ENCODE measurements around the gene PPIE.
"Not testable (repeated sequence)": the region's sequence is repeated elsewhere in the genome, so short reads cannot be mapped to it uniquely, and the experiment has no call there.

The PPIE gene

DNA sequence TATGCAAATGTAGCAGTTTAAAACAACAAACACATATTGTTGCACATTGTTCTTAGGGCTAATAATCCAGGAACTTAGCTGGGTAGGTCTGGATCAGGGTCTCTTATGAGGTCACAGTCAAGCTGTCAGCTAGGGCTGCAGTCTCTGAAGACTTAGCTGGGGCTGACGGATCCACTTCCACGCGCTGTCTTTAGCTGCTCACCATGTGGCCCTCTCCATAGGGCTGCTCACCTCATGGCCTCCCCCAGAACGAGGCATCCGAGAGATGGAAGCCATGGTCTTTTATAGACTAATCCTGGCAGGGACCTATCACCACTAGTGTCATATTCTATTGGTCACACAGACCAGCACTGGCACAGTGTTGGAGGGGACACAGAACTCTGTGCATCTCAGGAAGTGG, 41.1 kb downstream of the PPIE start:
- DNase-seq = no peak

DNA sequence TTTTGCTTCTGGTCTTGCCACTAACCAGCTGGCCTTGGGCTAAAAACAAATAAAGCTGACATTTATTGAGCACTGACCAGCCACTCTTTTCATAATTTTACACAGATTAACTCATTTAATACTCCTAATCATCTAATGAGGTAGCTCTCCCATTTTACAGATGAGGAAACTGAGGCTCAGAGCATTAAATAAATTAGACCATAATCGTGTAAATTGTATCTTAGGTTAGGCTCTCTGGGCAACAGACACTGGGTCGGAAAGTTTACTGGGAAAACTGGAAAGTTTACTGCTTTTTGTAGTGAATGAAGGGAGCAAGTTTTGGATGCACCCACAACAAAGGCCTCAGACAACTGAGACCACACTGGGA, 42.6 kb downstream of the PPIE start:
- DNase-seq = no peak

DNA sequence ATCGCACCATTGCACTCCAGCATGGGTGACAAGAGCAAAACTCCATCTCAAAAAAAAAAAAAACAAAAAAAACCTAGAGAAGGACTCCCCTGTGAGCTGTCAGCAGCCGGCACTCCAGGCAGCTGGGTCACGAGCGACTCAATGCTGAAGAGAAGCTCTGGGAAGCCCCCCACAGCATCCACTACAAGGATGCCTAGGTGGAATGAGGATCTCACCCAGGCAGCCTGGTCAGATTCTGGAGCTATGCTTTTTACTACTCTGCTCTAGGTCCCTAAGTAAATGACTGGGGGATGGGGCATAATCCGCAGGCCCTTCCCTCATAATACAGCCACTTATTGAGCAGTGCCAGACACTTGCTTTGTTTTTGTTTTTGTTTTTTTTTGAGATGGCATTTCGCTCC, 43.4 kb downstream of the PPIE start:
- no peak for DNase-seq

DNA sequence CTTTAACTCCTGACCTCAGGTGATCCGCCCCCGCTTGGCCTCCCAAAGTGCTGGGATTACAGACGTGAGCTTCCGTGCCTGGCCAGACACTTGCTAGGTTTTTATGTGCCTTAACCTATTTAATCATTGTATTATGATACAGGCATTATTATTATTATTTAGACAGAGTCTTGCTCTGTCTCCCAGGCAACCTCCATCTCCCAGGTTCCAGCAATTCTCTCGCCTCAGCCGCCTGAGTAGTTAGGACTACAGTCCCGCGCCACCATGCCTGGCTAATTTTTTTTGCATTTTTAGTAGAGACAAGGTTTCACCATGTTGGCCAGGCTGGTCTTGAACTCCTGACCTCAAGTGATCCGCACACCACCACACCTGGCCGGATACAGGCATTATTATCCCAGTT, 44.0 kb downstream of the PPIE start:
- DNase-seq = not testable (repeated sequence)

DNA sequence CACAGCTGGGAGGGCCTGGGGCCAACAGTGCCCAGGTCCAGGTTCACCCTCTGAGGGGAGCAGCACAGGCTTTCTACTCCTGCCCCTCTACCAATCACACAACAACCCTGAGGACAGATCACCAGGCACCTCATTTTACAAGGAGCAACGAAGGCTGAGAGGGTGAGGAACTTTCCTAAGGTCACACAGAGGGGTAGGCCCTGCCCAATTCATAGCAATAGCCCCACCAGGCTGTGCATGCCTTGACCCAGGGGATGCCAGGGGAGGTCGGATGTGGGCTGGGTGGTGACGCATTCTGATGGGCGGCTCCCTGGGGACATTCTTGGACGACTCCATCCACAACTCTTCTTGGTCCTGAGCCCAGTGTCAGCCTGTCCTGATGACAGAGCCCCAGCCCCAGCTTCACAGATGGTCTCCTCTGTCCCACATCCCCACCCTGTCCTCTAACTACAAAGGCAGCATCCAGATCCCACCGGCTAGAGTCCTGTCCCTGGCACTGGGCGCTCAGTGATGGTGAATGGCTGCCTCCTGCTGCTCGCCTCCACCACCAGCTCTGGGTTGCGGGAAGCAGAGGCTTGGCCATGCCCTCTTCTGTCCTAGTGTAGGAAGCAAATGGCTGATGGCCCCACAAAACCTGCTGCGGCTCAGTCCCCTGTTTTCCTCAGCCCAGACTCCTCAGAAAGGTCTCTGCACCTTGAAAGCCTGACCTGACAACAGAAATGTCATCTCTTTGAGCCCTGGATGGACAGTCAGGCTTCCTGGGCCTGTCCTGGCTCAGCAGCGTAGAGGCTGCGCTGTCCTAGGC, 47.8 kb downstream of the PPIE start:
- DNase-seq = not testable (repeated sequence)

DNA sequence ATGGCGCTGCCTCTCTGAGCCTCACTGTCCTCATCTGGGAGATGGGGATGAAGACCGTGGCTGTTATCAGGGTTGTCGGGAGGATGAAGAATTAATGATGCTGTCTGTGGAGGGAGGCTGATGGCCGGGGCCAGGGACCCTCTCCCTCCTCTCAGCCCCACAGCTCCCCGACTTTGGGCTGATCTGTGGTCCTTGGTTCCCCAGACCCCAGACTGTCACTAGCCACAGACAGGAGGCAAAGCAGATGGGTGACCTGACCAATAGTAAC, 48.4 kb downstream of the PPIE start:
- not testable (repeated sequence) for DNase-seq

DNA sequence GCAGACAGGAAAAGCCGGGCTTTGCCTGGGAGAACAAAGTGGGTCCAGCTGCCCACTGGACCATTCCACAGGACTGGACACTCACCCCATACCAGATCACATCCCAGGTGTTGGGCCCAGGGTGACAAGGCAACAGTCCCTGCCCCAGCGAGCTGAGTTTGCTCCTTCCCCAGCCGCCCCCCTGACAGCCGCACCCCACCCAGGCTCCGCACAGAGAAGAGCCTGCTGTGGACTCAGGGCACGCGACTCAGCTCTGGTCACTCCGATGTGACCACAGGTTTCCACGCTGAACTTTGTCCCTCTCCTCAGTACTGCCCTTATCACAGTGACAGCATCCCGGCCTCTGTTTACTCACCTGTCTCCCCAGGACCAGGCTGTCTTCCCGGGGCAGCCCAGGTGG, 48.8 kb downstream of the PPIE start:
- no peak for DNase-seq

DNA sequence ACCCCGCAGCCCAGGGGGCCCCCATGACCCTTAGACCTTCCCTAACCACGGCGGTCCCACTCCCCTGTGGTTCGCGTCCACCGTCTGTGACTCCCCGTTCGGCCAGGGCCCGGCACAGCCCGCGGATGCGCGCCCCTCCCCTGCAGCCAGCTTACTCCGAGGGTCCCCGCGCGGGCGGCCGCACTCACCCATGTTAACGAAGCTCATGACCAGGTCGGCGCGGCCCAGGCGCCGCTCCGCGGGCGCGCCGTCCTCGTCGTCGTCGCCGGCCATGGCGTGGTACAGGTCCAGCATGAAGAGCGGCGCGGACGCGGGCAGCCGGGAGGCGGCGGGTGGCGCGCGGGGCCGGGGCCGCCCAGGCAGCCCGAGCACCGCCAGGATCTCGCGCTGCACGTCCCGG, 49.3 kb downstream of the PPIE start:
- DNase-seq = not testable (repeated sequence)

DNA sequence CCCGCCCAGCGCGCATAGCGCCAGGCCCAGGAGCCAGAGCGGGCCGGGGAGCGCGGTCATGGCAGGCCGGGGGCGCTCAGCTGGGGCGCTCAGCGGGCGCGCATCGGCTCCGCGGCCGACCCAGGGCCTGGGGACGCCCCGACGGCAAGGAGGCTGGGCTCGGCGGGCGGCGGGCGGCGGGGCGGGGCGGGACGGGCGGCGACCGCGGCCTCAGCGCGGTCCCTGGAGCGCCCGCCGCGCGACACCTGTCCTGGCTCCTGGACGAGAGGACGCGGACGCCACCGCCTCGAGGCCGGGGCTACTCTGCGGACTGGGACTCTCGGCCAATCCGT, 49.7 kb downstream of the PPIE start:
- no peak for DNase-seq

DNA sequence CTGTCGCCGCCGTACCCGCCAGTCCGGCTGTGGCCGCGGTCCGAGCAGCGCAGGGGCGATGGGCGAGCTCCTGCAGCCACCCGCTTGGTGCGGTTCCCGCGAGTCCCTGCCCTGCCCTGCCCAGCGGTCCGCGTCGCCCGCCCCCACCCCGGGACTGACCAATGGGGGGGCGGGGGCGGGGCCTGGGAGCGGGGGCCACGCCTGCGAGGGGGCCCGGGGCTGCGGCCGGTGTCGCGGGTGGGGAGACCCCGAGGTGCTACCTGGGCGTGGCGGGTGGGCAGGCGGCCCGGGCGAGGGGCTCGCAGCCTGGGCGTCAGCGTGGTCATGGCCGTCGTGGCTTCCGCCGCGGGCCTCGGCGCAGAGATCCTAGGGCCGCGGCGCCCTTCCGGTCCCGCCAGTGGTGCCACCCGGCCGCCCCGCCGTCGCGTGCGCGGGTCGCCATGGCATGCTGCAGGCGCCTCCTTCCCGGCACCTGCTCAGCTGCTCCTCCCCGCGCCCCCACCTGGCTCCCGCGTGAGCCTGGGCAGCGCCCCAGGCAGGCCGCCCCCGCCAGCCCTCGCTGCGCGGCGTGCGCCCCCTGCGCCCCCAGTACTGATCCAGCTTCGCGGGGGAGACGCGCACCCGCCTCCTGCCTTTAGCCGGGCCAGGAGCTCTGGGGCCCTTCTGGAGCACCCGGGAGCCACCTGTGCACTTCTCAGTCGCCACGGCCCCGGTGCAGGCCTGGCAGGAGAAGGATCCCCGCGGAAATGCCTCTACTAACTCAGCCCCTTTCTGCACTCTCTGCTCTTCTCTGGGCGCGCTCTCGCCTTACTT, 50.3 kb downstream of the PPIE start, which contains the start of gene BMP8B:
TSS of gene BMP8B (minus strand) at position 108 of the 813 bp plus-strand sequence. CDS start 380 bp downstream, outside the sequence.
- peak; percentile 79 for DNase-seq

DNA sequence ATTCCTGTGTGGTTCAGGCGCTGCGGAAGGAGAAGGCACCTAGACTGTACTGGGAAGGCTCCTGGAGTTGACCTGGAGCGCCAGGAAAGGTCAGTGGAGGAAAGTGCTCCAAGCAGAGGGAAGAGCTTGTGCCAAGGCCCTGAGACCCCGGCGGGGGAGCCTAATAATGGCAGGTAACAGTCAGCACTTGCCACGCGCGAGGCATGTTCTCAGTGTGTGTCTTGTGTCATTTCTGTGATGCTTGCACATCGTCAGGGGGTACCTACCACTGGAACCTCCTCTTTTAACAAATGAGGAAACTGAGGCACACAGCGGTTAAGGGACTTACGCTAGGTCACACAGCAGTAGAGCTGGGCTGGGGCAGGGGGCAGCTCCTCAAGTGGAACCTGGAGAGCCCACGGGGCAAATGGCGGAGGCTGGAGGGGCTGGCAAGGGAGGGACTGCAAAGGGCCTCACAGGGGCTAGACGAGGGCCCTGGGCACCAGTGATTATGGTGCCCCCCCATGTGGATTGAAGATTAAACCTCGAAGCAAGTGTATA, 51.0 kb downstream of the PPIE start:
- DNase-seq = no peak

DNA sequence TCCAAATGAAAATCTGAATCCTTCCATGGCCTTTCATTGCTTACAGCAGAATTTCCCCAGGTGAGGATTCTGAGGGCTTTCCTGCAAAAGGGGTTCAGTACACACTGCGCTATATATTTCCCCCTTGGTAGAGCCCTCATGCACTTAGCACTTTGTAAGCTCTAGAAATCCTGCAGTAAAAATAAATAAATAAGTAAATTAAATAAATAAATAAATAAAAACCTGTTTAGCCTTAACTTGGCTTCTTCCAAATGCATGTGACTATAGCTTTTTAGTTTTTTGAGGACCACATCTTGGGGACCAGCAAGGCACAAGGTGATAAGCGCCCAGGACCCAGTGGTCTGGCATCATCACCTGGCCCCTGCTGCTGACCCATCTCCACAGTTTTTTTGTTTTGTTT, 53.2 kb downstream of the PPIE start:
- DNase-seq = no peak

DNA sequence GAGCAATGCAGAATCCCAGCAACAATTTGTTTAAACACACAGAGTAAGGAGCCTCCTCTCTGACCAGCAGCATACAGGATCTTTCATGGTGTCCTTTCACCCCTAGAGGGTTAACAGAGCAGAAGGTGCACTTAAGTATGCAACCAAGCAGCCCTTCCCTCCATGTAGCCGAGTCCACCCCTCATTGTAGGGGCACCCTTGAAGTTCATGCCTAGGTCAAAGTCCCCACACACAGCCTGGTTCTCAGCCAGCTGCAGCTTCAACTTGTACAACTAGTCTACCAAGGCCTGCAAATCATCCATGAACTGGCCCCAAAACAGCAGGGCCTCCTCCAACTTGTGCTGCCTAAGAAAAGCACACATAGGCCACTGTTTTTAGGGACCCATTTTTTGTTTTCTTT, 57.0 kb downstream of the PPIE start:
- DNase-seq = no peak

DNA sequence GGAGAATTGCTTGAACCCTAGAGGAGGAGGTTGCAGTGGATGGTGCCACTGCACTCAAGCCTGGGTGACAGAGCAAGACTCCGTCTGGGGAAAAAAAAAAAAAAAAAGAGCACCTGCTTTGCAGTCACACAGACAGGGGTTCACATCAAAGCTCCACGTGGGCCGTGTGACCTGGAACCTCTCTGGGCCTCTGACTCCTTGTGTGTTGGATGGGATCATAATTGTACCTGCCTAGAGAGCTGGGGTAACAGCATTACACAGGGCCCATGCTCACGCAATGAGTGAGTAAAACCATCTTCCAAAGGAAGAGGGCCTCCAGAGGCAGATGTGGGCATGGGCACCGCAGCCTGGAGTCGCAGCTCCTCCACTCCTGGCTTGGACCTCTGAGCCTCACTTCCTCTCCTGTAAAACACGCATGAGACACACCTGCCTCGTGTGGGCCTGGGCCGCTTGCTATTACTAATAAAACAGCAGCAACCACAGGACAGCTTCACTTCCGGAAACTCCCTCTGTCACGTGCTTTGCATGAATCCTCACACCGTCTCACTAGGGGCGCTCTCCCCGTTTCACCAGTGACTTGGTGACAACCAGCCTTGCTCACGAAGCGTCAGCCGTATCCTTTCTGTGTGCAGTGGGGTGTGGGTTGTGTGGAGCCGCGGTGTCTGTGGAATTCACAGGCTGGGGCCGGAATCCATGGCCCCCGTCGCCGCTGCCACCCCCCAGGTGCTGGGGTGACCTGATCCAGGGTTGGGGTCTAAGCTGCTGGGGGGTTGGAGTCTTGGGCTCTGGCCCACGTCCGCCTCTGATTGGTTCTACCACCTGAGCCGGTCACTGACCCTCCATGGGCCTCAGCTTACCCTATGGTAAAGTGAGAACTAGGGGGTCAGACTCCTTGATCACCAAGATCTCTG, 60.4 kb downstream of the PPIE start:
- DNase-seq = peak; percentile 97

DNA sequence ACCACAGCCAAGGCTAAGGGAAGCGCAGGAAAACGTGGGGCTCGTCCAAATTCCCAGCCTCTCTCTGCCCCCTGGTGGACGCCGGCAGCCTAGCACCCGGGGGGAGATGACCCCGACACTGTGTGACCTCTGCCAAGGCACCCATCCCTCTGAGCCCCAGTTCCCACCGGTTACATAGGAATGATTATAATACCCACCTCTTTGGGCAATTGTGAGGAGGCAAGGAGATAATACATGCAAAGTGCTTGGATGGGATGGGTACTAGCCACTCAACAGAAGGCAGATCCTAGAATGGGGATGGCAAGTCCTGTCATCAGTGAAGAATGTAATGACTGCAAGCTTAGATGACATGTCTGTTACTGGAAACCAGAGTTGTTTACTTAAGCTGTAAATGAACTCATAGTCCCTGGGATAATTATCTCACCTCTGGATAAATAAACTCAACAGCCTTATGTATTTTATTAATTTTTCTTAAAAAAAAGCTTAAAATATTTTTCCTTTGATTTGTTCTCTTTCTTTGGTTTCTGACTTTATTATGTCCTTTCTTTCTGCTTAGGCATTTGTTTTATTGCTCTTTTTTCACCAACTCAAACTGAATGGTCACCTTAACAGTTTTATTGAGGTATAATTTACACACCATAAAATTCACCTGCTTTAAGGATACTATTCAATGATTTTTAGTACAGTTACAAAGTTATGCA, 61.2 kb downstream of the PPIE start:
- DNase-seq = peak; percentile 84

DNA sequence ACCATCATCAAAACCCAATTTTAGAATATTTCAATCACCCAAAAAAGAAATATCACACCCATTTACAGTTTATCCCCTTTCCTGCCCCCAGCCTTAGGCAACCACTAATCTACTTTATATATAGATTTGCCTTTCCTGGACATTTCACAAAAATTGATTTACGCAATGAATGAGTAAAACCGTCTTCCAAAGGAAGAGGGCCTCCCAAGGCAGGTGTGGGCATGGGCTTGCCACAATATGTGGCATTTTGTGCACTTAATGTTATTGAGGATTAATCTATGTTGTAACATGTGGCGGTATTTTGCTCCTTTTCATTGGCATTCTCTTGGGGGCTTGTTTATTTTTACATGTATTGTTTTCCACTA, 61.8 kb downstream of the PPIE start:
- DNase-seq = no peak

DNA sequence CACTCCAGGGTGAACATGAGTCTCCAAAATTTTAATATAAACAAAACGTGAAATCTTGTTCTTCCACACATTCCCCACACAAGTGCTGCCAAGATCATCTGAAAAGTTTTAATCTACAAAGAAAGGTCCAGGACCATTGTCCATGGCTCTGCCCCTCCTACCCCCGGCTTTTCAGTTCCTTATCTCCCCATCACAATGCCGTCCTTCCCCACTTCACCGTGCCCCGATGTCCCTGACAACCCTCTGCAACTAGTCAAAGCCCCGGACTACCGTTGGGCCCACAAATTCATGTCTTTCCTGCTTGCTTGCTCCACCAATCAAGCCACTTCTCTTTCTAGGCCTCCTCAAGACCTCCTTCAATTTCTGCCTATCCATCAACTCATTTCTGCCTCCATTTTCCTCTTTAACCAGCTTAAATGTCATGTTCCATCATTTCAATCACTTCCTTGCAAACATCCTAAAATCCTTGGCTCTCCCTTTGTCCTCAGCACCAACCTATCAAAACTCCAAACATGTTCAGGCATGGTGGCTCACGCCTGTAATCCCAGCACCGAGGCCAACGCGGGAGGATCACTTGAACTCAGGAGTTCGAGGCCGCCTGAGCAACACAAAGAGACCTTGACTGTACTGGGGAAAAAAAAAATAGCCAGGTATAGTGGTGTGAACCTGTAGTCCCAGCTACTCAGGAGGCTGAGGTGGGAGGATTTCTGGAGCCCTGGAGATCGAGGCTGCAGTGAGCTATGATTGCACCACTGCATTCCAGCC, 64.0 kb downstream of the PPIE start:
- DNase-seq = no peak

DNA sequence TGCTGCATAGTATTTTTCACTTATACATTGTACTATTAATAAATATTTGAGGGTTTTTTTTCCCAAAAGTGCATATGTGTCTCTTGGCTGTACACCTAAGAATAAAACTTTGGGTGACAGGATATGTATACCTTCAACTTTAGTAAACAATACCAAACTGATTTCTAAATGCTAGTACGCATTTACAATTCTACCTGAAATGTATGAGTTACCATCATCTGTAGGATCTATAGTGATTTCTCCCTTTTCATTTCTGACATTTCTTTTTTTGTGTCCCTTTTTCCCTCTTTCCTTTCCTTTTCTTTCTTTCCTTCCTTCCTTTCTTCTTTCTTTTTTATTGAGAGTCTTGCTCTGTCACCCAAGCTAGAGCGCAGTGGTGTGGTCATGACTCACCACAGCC, 66.7 kb downstream of the PPIE start:
- no peak for DNase-seq

DNA sequence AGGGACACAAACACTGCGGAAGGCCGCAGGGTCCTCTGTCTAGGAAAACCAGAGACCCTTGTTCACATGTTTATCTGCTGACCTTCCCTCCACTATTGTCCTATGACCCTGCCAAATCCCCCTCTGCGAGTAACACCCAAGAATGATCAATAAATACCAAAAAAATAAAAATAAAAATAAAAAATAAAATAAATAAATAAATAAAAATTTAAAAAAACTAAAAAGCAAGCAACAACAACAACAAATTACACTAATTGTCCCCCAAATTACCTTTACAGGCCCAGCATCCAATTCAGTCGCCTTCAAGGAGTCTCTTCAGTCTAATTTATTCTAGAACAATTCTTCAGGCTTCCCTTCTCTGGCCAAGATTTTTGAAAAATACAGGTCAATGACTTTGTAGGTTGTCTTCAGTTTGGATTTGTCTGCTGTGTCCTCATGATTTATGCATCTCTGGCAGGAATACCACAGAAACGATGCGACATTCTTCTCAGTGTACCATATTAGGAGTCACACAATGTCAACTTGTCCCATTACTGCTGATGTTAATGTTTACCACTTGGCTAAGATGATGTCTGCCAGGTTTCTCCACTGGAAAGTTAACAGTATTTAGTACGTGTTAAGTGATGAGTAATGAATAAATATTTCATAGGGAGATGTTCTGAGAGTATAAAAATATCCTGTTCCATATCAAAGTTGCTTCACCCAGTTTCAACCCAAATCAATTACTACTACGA, 70.3 kb downstream of the PPIE start:
- no peak for DNase-seq

DNA sequence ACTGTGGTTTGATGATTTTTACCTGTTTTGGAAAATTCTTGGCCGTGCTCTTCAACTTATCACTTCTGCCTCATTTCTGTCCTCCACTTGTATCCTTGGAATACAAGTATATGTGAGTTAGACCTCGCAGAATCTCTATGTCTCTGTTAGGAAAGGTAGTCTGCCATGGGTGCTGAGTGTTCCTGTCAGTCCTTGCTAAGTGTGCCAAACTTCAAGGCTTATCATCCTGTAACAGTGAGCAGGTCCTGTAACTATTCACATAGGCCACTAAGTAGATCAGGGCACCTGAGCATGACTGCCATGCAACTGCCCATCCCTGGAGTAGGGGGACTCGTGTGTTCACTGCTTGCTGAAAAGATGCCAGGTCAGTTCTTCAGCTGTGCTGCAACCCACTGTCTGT, 74.2 kb downstream of the PPIE start:
- DNase-seq = no peak

Measured in OCI-M1 (cell line).